K562 (cell line): ENCODE data around the gene PCK2.

Experiments
- CEBPB ChIP-seq: fragments of 450-650 bp; IDR thresholded peaks from 2 replicates; pipeline ENCODE4 v1.6.1; 2016; ENCODE audit warnings: missing genetic modification characterization, missing compliant biosample characterization
- ESRRA ChIP-seq: fragments of 450-650 bp; IDR thresholded peaks from 2 replicates; pipeline ENCODE4 v1.6.1; 2014; ENCODE audit warnings: low read depth, mild to moderate bottlenecking, moderate library complexity, borderline replicate concordance
- EZH2 ChIP-seq: IDR thresholded peaks from 2 replicates; pipeline ENCODE4 v1.6.1; 2012; ENCODE audit warnings: low read depth, mild to moderate bottlenecking, inconsistent platforms, low read length, borderline replicate concordance
- GABPA ChIP-seq: fragments of 200-800 bp; sonication (Bioruptor generic); conservative IDR thresholded peaks from 2 replicates; pipeline ENCODE4 v1.6.1; 2016; ENCODE audit warnings: low read depth, missing genetic modification characterization, missing compliant biosample characterization
- GTF2A2 ChIP-seq: IDR thresholded peaks from 2 replicates; pipeline ENCODE4 v1.6.1; 2016; ENCODE audit warnings: mild to moderate bottlenecking, missing genetic modification characterization, missing compliant biosample characterization
- HMG20A ChIP-seq: fragments of 450-650 bp; formaldehyde crosslinking; conservative IDR thresholded peaks from 2 replicates; pipeline ENCODE4 v1.4.0; 2020; ENCODE audit warnings: mild to moderate bottlenecking, mixed read lengths
- KDM1A ChIP-seq, 2 experiments: fragments of 450-650 bp; IDR thresholded peaks; 2 replicates each; pipeline ENCODE4 v1.6.1; 2016; ENCODE audit warnings: mild to moderate bottlenecking in 2 of 2
- PRPF4 ChIP-seq: fragments of 200-400 bp; formaldehyde crosslinking; IDR thresholded peaks from one replicate; pipeline ENCODE4 v1.6.1; 2017; ENCODE audit warnings: low read length, low read depth, mild to moderate bottlenecking; ENCODE audit not compliant: insufficient read depth, poor library complexity, severe bottlenecking
- SMC3 ChIP-seq: conservative IDR thresholded peaks from 2 replicates; pipeline ENCODE4 v1.6.1; 2011; ENCODE audit warnings: low read depth, low read length, improper control_type of control experiment; ENCODE audit not compliant: insufficient read depth
- XRCC3 ChIP-seq: fragments of 450-650 bp; IDR thresholded peaks from 2 replicates; pipeline ENCODE4 v1.6.1; 2017; ENCODE audit warnings: mild to moderate bottlenecking, moderate library complexity
- ZNF24 ChIP-seq: fragments of 450-650 bp; IDR thresholded peaks from 2 replicates; pipeline ENCODE4 v1.6.1; 2016
- ZNF766 ChIP-seq: fragments of 200-800 bp; sonication (Bioruptor generic); conservative IDR thresholded peaks from 2 replicates; pipeline ENCODE4 v1.6.1; 2016; ENCODE audit warnings: missing genetic modification characterization, missing compliant biosample characterization
- TF ChIP-seq, protein P1 (sequence below), 3 experiments: IDR thresholded peaks in 2 of 3; conservative IDR thresholded peaks in 1 of 3; 2 replicates each; pipeline ENCODE4 v1.5.1; 2011 to 2012; ENCODE audit warnings: low read length in 3 of 3, mild to moderate bottlenecking in 3 of 3, control low read depth in 2 of 3, improper control_type of control experiment in 1 of 3, inconsistent platforms in 1 of 3, low read depth in 1 of 3, mixed read lengths in 1 of 3, moderate library complexity in 1 of 3; ENCODE audit not compliant: insufficient read depth in 2 of 3
- TF ChIP-seq, protein P2 (sequence below), 2 experiments: fragments of 450-650 bp; conservative IDR thresholded peaks; 2 replicates each; pipeline ENCODE4 v1.6.1; 2017; ENCODE audit warnings: mild to moderate bottlenecking in 2 of 2, moderate library complexity in 2 of 2

DNA sequence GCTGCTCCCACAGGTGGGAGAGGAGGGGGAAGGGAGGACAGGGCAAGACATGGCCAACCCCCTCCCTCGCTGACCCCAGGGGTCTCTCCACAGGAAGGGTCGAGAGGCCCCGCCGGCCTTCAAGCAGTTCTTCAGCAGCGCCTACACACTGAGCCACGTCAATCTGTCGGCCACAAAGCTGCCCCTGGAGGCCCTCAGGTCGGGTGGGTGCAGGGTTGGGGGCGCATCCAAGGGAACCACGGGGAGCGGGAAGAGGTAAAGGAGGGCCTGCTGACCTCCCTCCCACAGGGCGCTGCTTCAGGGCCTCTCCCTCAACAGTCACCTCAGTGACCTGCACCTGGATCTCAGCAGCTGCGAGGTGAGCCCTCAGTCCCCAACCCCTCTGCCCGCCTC is 36.2 kb upstream of the PCK2 start:
- TF ChIP-seq ZNF24 (no peak), EZH2 (no peak), GTF2A2 (tag) (no peak), SMC3 (no peak), HMG20A (CRISPR knock-in tag) (no peak), ZNF766 (CRISPR knock-in tag) (no peak), ESRRA (no peak), GABPA (tag) (no peak), CEBPB (tag) (no peak), XRCC3 (no peak), PRPF4 (no peak), KDM1A (IDR thresholded peaks at IDR 0.05) (no peak)
- TF ChIP-seq, protein P1, sequence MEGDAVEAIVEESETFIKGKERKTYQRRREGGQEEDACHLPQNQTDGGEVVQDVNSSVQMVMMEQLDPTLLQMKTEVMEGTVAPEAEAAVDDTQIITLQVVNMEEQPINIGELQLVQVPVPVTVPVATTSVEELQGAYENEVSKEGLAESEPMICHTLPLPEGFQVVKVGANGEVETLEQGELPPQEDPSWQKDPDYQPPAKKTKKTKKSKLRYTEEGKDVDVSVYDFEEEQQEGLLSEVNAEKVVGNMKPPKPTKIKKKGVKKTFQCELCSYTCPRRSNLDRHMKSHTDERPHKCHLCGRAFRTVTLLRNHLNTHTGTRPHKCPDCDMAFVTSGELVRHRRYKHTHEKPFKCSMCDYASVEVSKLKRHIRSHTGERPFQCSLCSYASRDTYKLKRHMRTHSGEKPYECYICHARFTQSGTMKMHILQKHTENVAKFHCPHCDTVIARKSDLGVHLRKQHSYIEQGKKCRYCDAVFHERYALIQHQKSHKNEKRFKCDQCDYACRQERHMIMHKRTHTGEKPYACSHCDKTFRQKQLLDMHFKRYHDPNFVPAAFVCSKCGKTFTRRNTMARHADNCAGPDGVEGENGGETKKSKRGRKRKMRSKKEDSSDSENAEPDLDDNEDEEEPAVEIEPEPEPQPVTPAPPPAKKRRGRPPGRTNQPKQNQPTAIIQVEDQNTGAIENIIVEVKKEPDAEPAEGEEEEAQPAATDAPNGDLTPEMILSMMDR (IDR thresholded peaks at IDR 0.05 in 2 of 3, conservative IDR thresholded peaks at IDR 0.05 in 1 of 3; ENCODE audit: insufficient read depth in 2 of 3, low read depth in 1 of 3, low read length in 3 of 3), result no peak
- TF ChIP-seq, protein P2, sequence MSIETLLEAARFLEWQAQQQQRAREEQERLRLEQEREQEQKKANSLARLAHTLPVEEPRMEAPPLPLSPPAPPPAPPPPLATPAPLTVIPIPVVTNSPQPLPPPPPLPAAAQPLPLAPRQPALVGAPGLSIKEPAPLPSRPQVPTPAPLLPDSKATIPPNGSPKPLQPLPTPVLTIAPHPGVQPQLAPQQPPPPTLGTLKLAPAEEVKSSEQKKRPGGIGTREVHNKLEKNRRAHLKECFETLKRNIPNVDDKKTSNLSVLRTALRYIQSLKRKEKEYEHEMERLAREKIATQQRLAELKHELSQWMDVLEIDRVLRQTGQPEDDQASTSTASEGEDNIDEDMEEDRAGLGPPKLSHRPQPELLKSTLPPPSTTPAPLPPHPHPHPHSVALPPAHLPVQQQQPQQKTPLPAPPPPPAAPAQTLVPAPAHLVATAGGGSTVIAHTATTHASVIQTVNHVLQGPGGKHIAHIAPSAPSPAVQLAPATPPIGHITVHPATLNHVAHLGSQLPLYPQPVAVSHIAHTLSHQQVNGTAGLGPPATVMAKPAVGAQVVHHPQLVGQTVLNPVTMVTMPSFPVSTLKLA (conservative IDR thresholded peaks at IDR 0.05), result no peak
